Loucy (cell line): ENCODE data around the gene DSCAML1.

Experiments
- H2AFZ ChIP-seq: fragments of 200-600 bp; sonication (generic); 2 replicates; pipeline ENCODE4 v1.6.0; 2016; ENCODE audit warnings: antibody characterized with exemption, mild to moderate bottlenecking, low read length, moderate library complexity
- H3F3A ChIP-seq: fragments of 200-600 bp; 2 replicates; pipeline ENCODE4 v1.6.0; 2016; ENCODE audit warnings: antibody characterized with exemption, low read depth, mild to moderate bottlenecking
- H3K27me3 ChIP-seq: fragments of 200-600 bp; sonication (generic); 2 replicates; pipeline ENCODE4 v1.6.1; 2014; ENCODE audit warnings: low read length, mild to moderate bottlenecking; ENCODE audit not compliant: insufficient read depth, poor library complexity, severe bottlenecking
- H3K36me3 ChIP-seq: fragments of 200-600 bp; sonication (generic); 2 replicates; pipeline ENCODE4 v1.6.1; 2016; ENCODE audit warnings: low read length; ENCODE audit not compliant: insufficient read depth
- H3K4me1 ChIP-seq: fragments of 200-600 bp; sonication (generic); 2 replicates; pipeline ENCODE4 v1.5.1; 2014; ENCODE audit warnings: low read length, mild to moderate bottlenecking; ENCODE audit not compliant: insufficient read depth, poor library complexity, severe bottlenecking
- H3K4me2 ChIP-seq: fragments of 200-600 bp; sonication (generic); 2 replicates; pipeline ENCODE4 v1.6.0; 2014; ENCODE audit warnings: antibody characterized with exemption, low read length, low read depth, mild to moderate bottlenecking; ENCODE audit not compliant: poor library complexity, severe bottlenecking
- H3K4me3 ChIP-seq: fragments of 200-600 bp; sonication (generic); 2 replicates; pipeline ENCODE4 v1.5.1; 2014; ENCODE audit warnings: low read length, mild to moderate bottlenecking, mixed read lengths; ENCODE audit not compliant: poor library complexity, severe bottlenecking
- H3K79me2 ChIP-seq: fragments of 200-600 bp; sonication (generic); 2 replicates; pipeline ENCODE4 v1.6.1; 2014; ENCODE audit warnings: low read length; ENCODE audit not compliant: insufficient read depth
- H3K9ac ChIP-seq: fragments of 200-600 bp; sonication (generic); 2 replicates; pipeline ENCODE4 v1.6.0; 2014; ENCODE audit warnings: mild to moderate bottlenecking, low read depth, low read length, moderate library complexity; ENCODE audit not compliant: poor library complexity, severe bottlenecking
- H3K9me2 ChIP-seq: fragments of 200-600 bp; sonication (generic); replicated peaks from 2 replicates; pipeline ENCODE4 v1.6.1; 2016; ENCODE audit warnings: low read depth, low read length, mixed read lengths
- H3K9me3 ChIP-seq: fragments of 200-600 bp; sonication (generic); 2 replicates; pipeline ENCODE4 v1.6.1; 2014; ENCODE audit warnings: mild to moderate bottlenecking, antibody characterized with exemption, low read length, low read depth; ENCODE audit not compliant: insufficient read depth
- H4K20me1 ChIP-seq: fragments of 200-600 bp; sonication (generic); 2 replicates; pipeline ENCODE4 v1.6.0; 2014; ENCODE audit warnings: antibody characterized with exemption, low read length, mild to moderate bottlenecking; ENCODE audit not compliant: insufficient read depth, poor library complexity, severe bottlenecking
- CTCF ChIP-seq: fragments of 200-600 bp; sonication (generic); conservative IDR thresholded peaks from 2 replicates; pipeline ENCODE4 v1.5.1; 2014; ENCODE audit warnings: mild to moderate bottlenecking, antibody characterized with exemption, low read length
- EZH2phosphoT487 ChIP-seq: fragments of 200-600 bp; IDR thresholded peaks from 2 replicates; pipeline ENCODE4 v1.6.1; 2018; ENCODE audit warnings: antibody characterized with exemption, mild to moderate bottlenecking, moderate library complexity, borderline replicate concordance

Gene DSCAML1

GRCh38 chr11:117414724-117415123, 382.3 kb downstream of the DSCAML1 start:
- Histone ChIP-seq H3F3A (no peaks in the 10 kb centered on the region), H3K9ac (no peak overlapping the region), H3K27me3 (no peaks in the 10 kb centered on the region), H3K9me2 (no peaks in the 10 kb centered on the region), H3K4me1 (no peaks in the 10 kb centered on the region), H3K4me3 (no peak overlapping the region), H2AFZ (no peak overlapping the region), H3K36me3 (no peaks in the 10 kb centered on the region), H3K79me2 (no peaks in the 10 kb centered on the region), H3K9me3 (no peaks in the 10 kb centered on the region), H3K4me2 (no peak overlapping the region), H4K20me1 (no peaks in the 10 kb centered on the region)
- TF ChIP-seq EZH2phosphoT487 (no peak), CTCF (no peak)

DNA sequence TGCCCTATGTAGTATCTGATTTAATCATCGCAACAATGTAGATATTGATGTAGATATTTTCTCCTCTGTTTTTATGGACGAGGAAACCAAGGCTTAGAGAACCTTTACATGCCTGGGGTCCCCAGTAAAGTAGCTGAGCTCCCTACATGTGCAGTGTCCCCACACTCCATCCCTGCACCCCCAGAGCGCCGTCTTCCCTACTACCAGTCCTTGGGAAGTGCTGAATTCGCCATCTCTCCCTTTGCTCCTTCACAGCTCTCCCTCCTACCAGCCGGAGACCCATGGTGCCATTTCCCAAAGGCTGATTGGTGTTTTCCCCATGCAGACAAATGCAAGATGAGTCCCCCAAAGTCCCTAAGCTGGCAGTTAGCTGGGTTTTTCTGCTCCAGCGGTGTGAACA, 383.4 kb downstream of the DSCAML1 start:
- no peaks in the 10 kb centered on the region for H3K9me2 ChIP-seq
- H3K79me2 ChIP-seq: no peaks in the 10 kb centered on the region
- no peak overlapping the region for H2AFZ ChIP-seq
- H3K27me3 ChIP-seq: no peaks in the 10 kb centered on the region
- H3K4me2 ChIP-seq: no peak overlapping the region
- no peaks in the 10 kb centered on the region for H3K4me1 ChIP-seq
- no peaks in the 10 kb centered on the region for H3K36me3 ChIP-seq
- TF ChIP-seq EZH2phosphoT487 (no peak), CTCF (no peak)
- no peaks in the 10 kb centered on the region for H3F3A ChIP-seq
- H3K9ac ChIP-seq: no peak overlapping the region
- no peaks in the 10 kb centered on the region for H3K9me3 ChIP-seq
- H3K4me3 ChIP-seq: no peak overlapping the region
- H4K20me1 ChIP-seq: no peaks in the 10 kb centered on the region

- H3K9me3 ChIP-seq: no peaks in the 10 kb centered on the region
- TF ChIP-seq CTCF (no peak), EZH2phosphoT487 (no peak)
- no peak overlapping the region for H3K4me3 ChIP-seq
- H4K20me1 ChIP-seq: no peaks in the 10 kb centered on the region
- H3K36me3 ChIP-seq: no peaks in the 10 kb centered on the region
- H3K4me1 ChIP-seq: no peaks in the 10 kb centered on the region
- H3K9ac ChIP-seq: no peak overlapping the region
- no peaks in the 10 kb centered on the region for H3K79me2 ChIP-seq
- no peak overlapping the region for H3K4me2 ChIP-seq
- no peaks in the 10 kb centered on the region for H3K27me3 ChIP-seq
- H2AFZ ChIP-seq: no peak overlapping the region
- no peaks in the 10 kb centered on the region for H3F3A ChIP-seq
- H3K9me2 ChIP-seq: no peaks in the 10 kb centered on the region
These were observed 384.3 kb downstream of the DSCAML1 start for GRCh38 chr11:117412653-117413275.
